IPS-20b (cell line): Measurements from ENCODE around the gene CANT1.
"Not testable (repeated sequence)": the region's sequence is repeated elsewhere in the genome, so short reads cannot be mapped to it uniquely, and the experiment has no call there.

Source experiments
- H3K27ac ChIP-seq: one replicate; pipeline ENCODE4 v1.5.1; 2013; ENCODE audit warnings: low read length
- H3K27me3 ChIP-seq: 2 replicates; pipeline ENCODE4 v1.6.1; 2013; ENCODE audit warnings: mild to moderate bottlenecking, low read length, inconsistent platforms; ENCODE audit not compliant: insufficient read depth
- H3K36me3 ChIP-seq: 2 replicates; pipeline ENCODE4 v1.6.1; 2013; ENCODE audit warnings: low read depth, mild to moderate bottlenecking, inconsistent platforms, low read length, moderate library complexity; ENCODE audit not compliant: insufficient read depth
- H3K4me1 ChIP-seq: 2 replicates; pipeline ENCODE4 v1.6.1; 2013; ENCODE audit warnings: mild to moderate bottlenecking, control low read depth, inconsistent platforms, low read length, moderate library complexity; ENCODE audit not compliant: insufficient read depth
- H3K4me3 ChIP-seq: 2 replicates; pipeline ENCODE4 v1.5.1; 2013; ENCODE audit warnings: mild to moderate bottlenecking, low read length, inconsistent platforms
- H3K9ac ChIP-seq: 2 replicates; pipeline ENCODE4 v1.6.1; 2013; ENCODE audit warnings: low read depth, mild to moderate bottlenecking, inconsistent platforms, low read length, moderate library complexity
- H3K9me3 ChIP-seq: 2 replicates; pipeline ENCODE4 v1.6.1; 2013; ENCODE audit warnings: mild to moderate bottlenecking, low read depth, low read length, inconsistent platforms; ENCODE audit not compliant: insufficient read depth

Gene CANT1

GRCh38 chr17:78972507-78973105 is 37.0 kb downstream of the CANT1 start:
- H3K4me3 ChIP-seq: no peak overlapping the region
- no peak overlapping the region for H3K27ac ChIP-seq
- H3K27me3 ChIP-seq: no peaks in the 10 kb centered on the region
- H3K9ac ChIP-seq: no peak overlapping the region
- no peaks in the 10 kb centered on the region for H3K4me1 ChIP-seq
- no peaks in the 10 kb centered on the region for H3K9me3 ChIP-seq
- no peaks in the 10 kb centered on the region for H3K36me3 ChIP-seq

- Histone ChIP-seq H3K9ac (peak overlapping the region; percentile 36), H3K9me3 (no peaks in the 10 kb centered on the region), H3K27ac (no peak overlapping the region), H3K4me1 (no peaks in the 10 kb centered on the region), H3K4me3 (no peak overlapping the region), H3K27me3 (no peaks in the 10 kb centered on the region), H3K36me3 (no peaks in the 10 kb centered on the region)
These were observed 37.6 kb downstream of the CANT1 start for GRCh38 chr17:78971756-78972506.

GRCh38 chr17:78970834-78971755 is 38.5 kb downstream of the CANT1 start:
- Histone ChIP-seq H3K36me3 (no peaks in the 10 kb centered on the region), H3K9me3 (no peaks in the 10 kb centered on the region), H3K4me1 (no peaks in the 10 kb centered on the region), H3K27me3 (no peaks in the 10 kb centered on the region), H3K9ac (peak overlapping the region; percentile 36), H3K4me3 (no peak overlapping the region), H3K27ac (no peak overlapping the region)

GRCh38 chr17:78969865-78970264 is 39.7 kb downstream of the CANT1 start:
- Histone ChIP-seq H3K4me3 (no peak overlapping the region), H3K4me1 (no peaks in the 10 kb centered on the region), H3K27me3 (no peaks in the 10 kb centered on the region), H3K36me3 (no peaks in the 10 kb centered on the region), H3K27ac (no peak overlapping the region), H3K9me3 (no peaks in the 10 kb centered on the region), H3K9ac (no peak overlapping the region)

GRCh38 chr17:78967782-78968362 is 41.7 kb downstream of the CANT1 start:
- Histone ChIP-seq H3K9me3 (no peaks in the 10 kb centered on the region), H3K4me3 (no peak overlapping the region), H3K9ac (no peak overlapping the region), H3K4me1 (no peaks in the 10 kb centered on the region), H3K27me3 (no peaks in the 10 kb centered on the region), H3K36me3 (no peaks in the 10 kb centered on the region), H3K27ac (no peak overlapping the region)

DNA sequence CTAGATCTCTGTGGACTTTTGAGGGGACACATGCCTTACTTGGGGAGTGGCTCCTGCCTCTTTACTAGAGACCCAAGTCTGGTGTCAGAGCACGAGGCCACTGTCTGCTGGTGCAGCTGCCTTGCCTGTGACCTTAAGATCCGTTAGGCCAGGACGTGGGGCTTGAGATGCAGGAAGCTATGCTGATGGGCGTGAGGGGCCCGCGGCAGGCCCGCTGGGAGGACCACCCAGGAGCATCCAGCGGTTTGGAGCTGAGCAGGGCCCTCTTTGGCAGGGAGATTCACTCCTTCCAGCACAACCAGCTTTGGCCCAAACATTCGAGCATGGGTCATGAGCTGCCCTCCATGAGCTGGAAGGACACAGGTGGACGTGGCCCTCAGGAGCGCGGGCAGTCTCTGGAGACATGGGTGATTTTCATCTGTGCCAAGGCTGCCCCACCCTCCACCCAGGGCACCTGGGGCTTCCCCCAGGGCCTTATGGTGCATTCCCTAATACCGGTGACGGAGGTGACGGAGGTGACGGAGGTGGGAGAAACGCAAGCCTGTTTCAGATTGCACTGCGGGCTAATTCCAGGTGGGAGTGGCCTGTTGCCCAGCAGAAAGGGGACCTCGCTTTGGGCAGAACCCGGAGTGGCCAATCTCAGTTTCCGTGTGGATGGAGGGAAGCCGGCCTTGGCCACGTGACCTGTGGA is 42.5 kb downstream of the CANT1 start:
- Histone ChIP-seq H3K36me3 (no peaks in the 10 kb centered on the region), H3K4me1 (no peaks in the 10 kb centered on the region), H3K9ac (no peak overlapping the region), H3K27ac (no peak overlapping the region), H3K9me3 (no peaks in the 10 kb centered on the region), H3K27me3 (no peaks in the 10 kb centered on the region), H3K4me3 (no peak overlapping the region)

DNA sequence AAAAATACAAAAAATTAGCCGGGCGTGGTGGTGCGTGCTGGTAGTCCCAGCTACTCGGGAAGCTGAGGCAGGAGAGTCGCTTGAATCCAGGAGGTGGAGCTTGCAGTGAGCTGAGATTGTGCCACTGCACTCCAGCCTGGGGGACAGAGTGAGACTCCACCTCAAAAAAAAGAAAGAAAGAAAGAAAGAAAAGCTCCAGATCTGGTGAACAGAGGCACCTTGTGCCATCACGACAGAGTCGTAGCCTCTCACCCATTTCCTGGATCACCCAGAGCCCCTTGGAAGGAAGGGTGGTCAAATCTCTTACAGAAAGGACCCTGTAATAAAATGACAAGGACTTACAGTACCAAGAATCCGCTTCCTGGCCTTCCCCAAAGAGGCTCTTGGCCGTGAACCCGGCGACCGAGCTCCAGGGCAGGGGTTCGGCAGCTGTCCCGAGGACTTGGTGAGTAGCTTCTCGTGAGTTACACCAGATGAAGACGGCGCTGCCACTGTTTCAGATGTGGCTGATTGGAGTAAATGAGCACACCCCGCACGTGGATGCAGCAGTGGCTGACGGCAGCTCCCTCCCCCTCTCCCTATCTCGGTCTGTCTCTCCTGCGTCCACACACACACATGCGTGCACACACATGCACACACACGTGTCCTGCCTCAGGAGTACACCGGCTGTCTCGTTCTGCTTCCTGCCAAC is 43.3 kb downstream of the CANT1 start:
- no peaks in the 10 kb centered on the region for H3K27me3 ChIP-seq
- H3K9me3 ChIP-seq: no peaks in the 10 kb centered on the region
- no peak overlapping the region for H3K4me3 ChIP-seq
- no peak overlapping the region for H3K27ac ChIP-seq
- H3K36me3 ChIP-seq: no peaks in the 10 kb centered on the region
- H3K9ac ChIP-seq: no peak overlapping the region
- H3K4me1 ChIP-seq: no peaks in the 10 kb centered on the region

DNA sequence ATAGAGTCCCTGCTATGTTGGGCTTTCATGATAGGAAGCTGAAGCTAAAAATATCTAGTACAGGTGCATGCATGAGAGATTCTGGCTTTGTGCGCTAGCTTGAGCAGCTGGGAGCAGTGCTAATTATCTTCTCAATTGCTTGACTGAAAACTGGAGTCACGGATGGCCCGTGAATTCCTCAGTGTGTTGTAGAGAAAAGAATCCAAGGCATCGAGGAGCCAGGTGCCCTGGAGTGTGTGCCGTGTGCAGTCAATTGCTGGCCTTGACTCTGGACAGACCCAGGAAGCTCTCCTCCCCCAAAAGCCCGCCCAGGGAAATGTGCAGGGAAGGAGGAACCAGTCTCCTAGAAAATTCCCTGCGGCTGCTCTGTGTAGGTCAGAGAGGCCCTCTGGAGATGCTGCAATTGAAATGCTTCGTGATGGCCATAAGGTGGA is 44.1 kb downstream of the CANT1 start:
- Histone ChIP-seq H3K27ac (no peak overlapping the region), H3K27me3 (no peaks in the 10 kb centered on the region), H3K36me3 (no peaks in the 10 kb centered on the region), H3K4me1 (no peaks in the 10 kb centered on the region), H3K9me3 (no peaks in the 10 kb centered on the region), H3K9ac (no peak overlapping the region), H3K4me3 (no peak overlapping the region)

DNA sequence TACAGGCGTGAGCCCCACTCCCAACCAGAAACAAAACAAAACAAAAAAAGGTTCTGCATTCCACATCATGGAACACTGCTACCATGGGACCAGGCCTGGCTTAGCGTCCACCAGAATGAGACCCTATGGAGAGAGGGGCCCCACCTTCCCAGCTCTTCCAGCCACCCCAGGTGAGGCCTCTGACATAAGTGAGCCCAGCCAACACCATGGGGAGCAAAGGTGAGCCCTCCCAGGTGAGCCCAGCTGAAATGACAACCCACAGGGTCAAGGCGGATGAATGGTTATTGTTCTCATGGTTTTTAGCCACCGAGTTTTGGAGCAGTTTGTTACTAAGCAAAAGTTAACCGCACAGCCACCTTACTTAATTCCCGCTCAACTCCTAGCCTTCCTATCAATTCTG is 46.2 kb downstream of the CANT1 start:
- H3K4me1 ChIP-seq: no peaks in the 10 kb centered on the region
- no peak overlapping the region for H3K27ac ChIP-seq
- no peaks in the 10 kb centered on the region for H3K9me3 ChIP-seq
- H3K9ac ChIP-seq: no peak overlapping the region
- no peak overlapping the region for H3K4me3 ChIP-seq
- no peaks in the 10 kb centered on the region for H3K27me3 ChIP-seq
- H3K36me3 ChIP-seq: no peaks in the 10 kb centered on the region

DNA sequence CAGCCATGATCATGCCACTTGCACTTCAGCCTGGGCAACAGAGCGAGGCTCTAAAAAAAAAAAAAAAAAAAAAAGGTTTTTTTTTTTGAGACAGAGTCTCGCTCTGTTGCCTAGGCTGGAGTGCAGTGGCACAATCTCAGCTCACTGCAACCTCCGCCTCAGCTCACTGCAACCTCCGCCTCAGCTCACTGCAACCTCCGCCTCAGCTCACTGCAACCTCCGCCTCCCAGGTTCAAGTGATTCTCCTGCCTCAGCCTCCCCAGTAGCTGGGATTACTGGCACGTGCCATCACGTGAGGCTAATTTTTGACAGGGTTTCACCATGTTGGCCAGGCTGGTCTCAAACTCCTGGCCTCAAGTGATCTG is 46.6 kb downstream of the CANT1 start:
- not testable (repeated sequence) for H3K4me3 ChIP-seq, H3K9me3 ChIP-seq, H3K9ac ChIP-seq, H3K27me3 ChIP-seq, H3K36me3 ChIP-seq, H3K27ac ChIP-seq, H3K4me1 ChIP-seq
